Testis (tissue), 3 donors: Measurements from ENCODE around the gene DENND11. TPM values are rescaled to one million over a fixed set of nuclear protein-coding genes. Genes with fewer than 3 reads are reported as not detected.

Experiments used
- DNase-seq: peaks from one replicate; pipeline ENCODE4 v3.0.0-alpha.2; 2019
- H3K27ac ChIP-seq, 2 donors: fragments of 200-600 bp; sonication (generic); one replicate each; pipeline ENCODE4 v1.5.1; 2019
- H3K27me3 ChIP-seq: fragments of 200-600 bp; sonication (generic); one replicate; pipeline ENCODE4 v1.5.1; 2019
- H3K36me3 ChIP-seq: fragments of 200-600 bp; sonication (generic); one replicate; pipeline ENCODE4 v1.5.1; 2017; ENCODE audit warnings: low read depth; ENCODE audit errors: missing control alignments
- H3K4me1 ChIP-seq: fragments of 200-600 bp; sonication (generic); one replicate; pipeline ENCODE4 v1.5.1; 2019
- H3K4me3 ChIP-seq, 2 donors: fragments of 200-600 bp; sonication (generic); one replicate each; pipeline ENCODE4 v1.5.1; 2017 to 2019
- H3K9me3 ChIP-seq: fragments of 200-600 bp; sonication (generic); one replicate; pipeline ENCODE4 v1.5.1; 2017
- POLR2A ChIP-seq: fragments of 450-650 bp; IDR thresholded peaks from one replicate; pipeline ENCODE4 v1.6.1; 2017; ENCODE audit warnings: antibody characterized with exemption, mild to moderate bottlenecking, moderate library complexity
- WGBS, 2 donors: methylation state at CpG; one replicate each; pipeline ENCODE4 v1.1.5; 2018; 5-methylcytosine and 5-hydroxymethylcytosine counted together
- intact Hi-C: fragments of 100-400 bp; cut with DNase I; formaldehyde crosslinking; loops from one replicate; pipeline ENCODE4 v1.15.1; 2023; ENCODE audit warnings: low total_unique reads
- polyA plus RNA-seq: library from polyadenylated mRNA; stranded (reverse); fragments of 350-450 nt; fragmentation: Illumina TruSeq; extraction: RNeasy Lipid Tissue Mini Kit (QIAGEN cat#74804); gene quantifications from one replicate; pipeline ENCODE4 v1.2.3, GENCODE V29; 2014; ENCODE audit warnings: low read depth, low replicate concordance; ENCODE audit not compliant: insufficient read depth
- total RNA-seq, 2 donors: library from RNA; depleted of rRNA; stranded (reverse); fragments of >200 nt; gene quantifications; one replicate each; pipeline ENCODE4 v1.2.3, GENCODE V29; 2016
- TF ChIP-seq, protein P1 (sequence below), 3 experiments: fragments of 450-650 bp in 2 of 3; fragments of 200-600 bp in 1 of 3; sonication (generic) in 1 of 3; IDR thresholded peaks; one replicate each; pipeline ENCODE4 v1.5.1; 2016 to 2019; ENCODE audit warnings: antibody characterized with exemption in 3 of 3, mild to moderate bottlenecking in 2 of 3, moderate library complexity in 1 of 3

Gene DENND11
- total and polyA plus RNA-seq, 3 donors from 2014 or later: 3.8 to 6.8 (median 6.7) TPM

DNA sequence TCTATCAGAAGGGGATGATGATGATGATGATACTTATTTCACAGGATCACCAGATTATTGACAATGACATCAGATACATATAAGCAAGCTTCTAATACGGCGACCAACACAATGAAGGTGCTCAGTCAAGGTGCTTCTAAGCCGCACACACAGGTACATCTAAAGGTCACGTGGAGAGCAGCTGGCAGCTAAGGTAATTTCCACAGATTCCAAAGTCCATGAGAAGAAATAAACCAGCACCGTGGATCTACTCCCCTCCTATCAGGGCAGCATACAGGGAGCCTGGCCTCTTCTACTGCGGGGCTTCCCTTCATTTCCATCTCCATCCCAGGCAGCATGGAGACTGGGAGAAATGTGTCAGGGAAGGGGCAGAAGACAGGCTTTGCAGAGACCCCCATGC is 37.5 kb downstream of the DENND11 start:
- Histone ChIP-seq H3K9me3 (no peaks in the 10 kb centered on the region), H3K27ac (no peak overlapping the region), H3K27me3 (no peaks in the 10 kb centered on the region), H3K36me3 (no peaks in the 10 kb centered on the region), H3K4me3 (no peak overlapping the region), H3K4me1 (no peaks in the 10 kb centered on the region)
- no peak for DNase-seq
- intact Hi-C loops: no loop called here
- TF ChIP-seq, protein P1, sequence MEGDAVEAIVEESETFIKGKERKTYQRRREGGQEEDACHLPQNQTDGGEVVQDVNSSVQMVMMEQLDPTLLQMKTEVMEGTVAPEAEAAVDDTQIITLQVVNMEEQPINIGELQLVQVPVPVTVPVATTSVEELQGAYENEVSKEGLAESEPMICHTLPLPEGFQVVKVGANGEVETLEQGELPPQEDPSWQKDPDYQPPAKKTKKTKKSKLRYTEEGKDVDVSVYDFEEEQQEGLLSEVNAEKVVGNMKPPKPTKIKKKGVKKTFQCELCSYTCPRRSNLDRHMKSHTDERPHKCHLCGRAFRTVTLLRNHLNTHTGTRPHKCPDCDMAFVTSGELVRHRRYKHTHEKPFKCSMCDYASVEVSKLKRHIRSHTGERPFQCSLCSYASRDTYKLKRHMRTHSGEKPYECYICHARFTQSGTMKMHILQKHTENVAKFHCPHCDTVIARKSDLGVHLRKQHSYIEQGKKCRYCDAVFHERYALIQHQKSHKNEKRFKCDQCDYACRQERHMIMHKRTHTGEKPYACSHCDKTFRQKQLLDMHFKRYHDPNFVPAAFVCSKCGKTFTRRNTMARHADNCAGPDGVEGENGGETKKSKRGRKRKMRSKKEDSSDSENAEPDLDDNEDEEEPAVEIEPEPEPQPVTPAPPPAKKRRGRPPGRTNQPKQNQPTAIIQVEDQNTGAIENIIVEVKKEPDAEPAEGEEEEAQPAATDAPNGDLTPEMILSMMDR (IDR thresholded peaks at IDR 0.05): no peak
- TF ChIP-seq POLR2A: no peak
- 94 to 95% methylated on average over 6 of the region's 6 CpGs for WGBS, 2 donors

DNA sequence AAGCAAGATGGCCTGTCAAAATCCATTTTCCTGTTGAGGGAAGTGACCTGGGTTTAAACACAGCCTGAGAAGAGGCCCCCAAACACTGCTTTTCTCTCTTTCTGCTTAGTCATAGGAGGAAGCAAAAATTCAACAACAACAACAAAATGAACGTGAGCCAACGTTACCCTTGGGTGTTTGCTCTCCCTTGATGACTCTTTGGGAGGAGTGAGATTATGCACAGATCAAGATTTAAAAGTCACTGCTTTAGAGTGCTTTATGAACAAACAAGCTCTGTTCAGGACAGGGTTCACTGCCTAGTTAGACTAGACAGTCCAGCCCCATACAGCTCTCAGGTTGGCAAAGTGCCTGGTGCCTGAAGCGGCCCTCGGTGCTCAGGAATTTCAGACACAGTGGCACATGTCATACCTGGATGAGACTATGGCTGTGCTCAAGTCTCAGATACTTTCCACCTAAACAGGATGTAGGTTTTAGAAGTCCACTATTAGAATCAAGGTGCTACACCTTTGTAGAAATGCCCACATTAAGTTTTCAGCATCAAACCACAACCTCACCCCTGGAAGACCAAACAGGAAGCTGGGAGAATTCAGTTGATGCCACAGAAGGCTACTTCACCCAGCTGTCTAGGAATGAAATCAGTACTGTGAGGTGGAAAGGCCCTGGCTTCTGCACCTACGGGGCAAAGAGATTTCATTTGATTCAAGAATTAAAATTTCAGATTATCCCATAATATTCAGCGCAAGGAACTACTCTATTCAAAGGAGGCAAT is 38.7 kb downstream of the DENND11 start:
- Histone ChIP-seq H3K9me3 (no peaks in the 10 kb centered on the region), H3K4me3 (no peak overlapping the region), H3K27me3 (no peaks in the 10 kb centered on the region), H3K4me1 (no peaks in the 10 kb centered on the region), H3K36me3 (no peaks in the 10 kb centered on the region), H3K27ac (no peak overlapping the region)
- 74 to 76% methylated on average over 6 of the region's 6 CpGs for WGBS, 2 donors
- DNase-seq: no peak
- intact Hi-C loops: no loop called here
- TF ChIP-seq, protein P1 (IDR thresholded peaks at IDR 0.05): no peak
- no peak for TF ChIP-seq POLR2A

DNA sequence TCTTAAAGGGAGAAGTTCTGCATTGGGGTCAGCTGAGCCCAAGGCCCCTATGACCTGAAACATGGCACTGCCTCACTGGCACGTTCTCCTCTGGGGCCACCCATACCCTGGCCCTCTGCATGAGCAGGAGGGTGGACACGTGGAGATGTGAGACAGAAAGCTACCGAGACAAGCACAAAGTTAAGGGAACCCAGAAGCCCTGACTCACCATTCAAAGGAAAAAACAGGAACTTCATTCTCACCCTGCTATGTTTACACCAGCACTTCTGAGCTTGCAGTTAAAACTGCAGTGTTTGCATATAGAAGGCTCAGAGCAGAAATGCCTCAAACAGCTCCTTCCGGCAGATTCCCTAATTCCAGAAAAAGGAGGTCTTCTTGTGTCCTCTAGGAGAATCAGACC is 41.7 kb downstream of the DENND11 start:
- H3K9me3 ChIP-seq: no peaks in the 10 kb centered on the region
- no peak for DNase-seq
- intact Hi-C loops: no loop called here
- no peaks in the 10 kb centered on the region for H3K4me1 ChIP-seq
- no peaks in the 10 kb centered on the region for H3K27me3 ChIP-seq
- TF ChIP-seq, protein P1 (IDR thresholded peaks at IDR 0.05): no peak
- TF ChIP-seq POLR2A: no peak
- H3K27ac ChIP-seq: no peak overlapping the region
- H3K36me3 ChIP-seq: no peaks in the 10 kb centered on the region
- WGBS, 2 donors: 75 to 76% methylated on average over 4 of the region's 4 CpGs
- no peak overlapping the region for H3K4me3 ChIP-seq

DNA sequence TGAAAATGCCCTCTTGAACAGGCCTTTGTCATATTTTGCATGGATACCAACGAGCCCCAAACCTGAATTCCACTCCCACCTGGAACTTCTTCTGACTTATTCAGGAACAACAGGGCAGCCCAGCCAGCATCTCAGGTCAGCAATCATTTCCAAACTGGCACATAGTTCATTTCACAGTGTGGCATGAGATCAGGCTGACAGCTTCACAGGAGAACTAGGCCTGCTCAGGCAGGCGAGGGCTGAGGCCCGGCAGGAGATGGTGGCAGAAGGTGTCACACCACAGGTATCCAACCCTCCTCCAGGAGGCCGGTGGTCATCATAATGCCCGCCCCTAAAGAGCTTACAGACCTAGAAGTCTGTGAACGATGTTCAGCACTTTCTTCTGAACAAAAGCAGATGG is 42.5 kb downstream of the DENND11 start:
- no peaks in the 10 kb centered on the region for H3K27me3 ChIP-seq
- WGBS, 2 donors: 85% methylated on average over 5 to 6 of the region's 6 CpGs
- no peak for TF ChIP-seq POLR2A
- TF ChIP-seq, protein P1 (IDR thresholded peaks at IDR 0.05): no peak
- no peaks in the 10 kb centered on the region for H3K4me1 ChIP-seq
- no peak overlapping the region for H3K4me3 ChIP-seq
- intact Hi-C loops: no loop called here
- no peaks in the 10 kb centered on the region for H3K9me3 ChIP-seq
- H3K27ac ChIP-seq: no peak overlapping the region
- H3K36me3 ChIP-seq: no peaks in the 10 kb centered on the region
- no peak for DNase-seq

DNA sequence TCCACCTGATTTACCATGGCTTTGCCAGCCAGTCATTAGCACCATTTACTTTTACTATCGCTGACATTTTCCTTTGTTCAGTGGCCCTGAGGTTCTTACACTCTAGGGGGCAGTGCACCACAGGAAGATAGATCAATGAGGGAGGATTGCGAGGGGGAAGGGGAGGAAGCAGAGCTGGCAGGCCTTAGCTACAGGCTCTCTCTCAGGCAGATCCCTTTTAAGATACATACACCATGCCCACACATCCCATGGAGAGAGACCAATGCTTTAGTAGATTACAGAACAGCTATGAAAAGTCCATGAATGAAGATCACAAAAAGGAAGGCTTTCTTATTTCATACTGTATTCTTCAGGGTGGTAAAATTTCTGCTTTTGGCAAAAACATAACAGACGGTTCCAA is 47.4 kb downstream of the DENND11 start:
- Histone ChIP-seq H3K4me1 (peaks cover 6% of the 10 kb centered on the region), H3K36me3 (no peaks in the 10 kb centered on the region), H3K27ac (no peak overlapping the region), H3K4me3 (no peak overlapping the region), H3K9me3 (no peaks in the 10 kb centered on the region), H3K27me3 (no peaks in the 10 kb centered on the region)
- intact Hi-C loops: no loop called here
- DNase-seq: peak; percentile 76
- TF ChIP-seq, protein P1 (IDR thresholded peaks at IDR 0.05): peak; percentile 47 to 65 (median 52)
- TF ChIP-seq POLR2A: no peak
- WGBS, 2 donors: 44 to 55% methylated on average over 3 of the region's 3 CpGs
